A673 (cell line): ENCODE data around the gene PDHA1.
A peak's percentile ranks its signal among the peaks of the same experiment; 100 is the strongest.

ENCODE experiments used
- EZH2 ChIP-seq: fragments of 200-600 bp; sonication (generic); IDR thresholded peaks from 2 replicates; pipeline ENCODE4 v1.6.1; 2017; ENCODE audit warnings: borderline replicate concordance, low read depth, mild to moderate bottlenecking, mixed read lengths, antibody characterized with exemption, low read length; ENCODE audit not compliant: poor library complexity, severe bottlenecking
- TF ChIP-seq, protein P1 (sequence below): fragments of 300-800, 200-600 bp; sonication (generic); conservative IDR thresholded peaks from 2 replicates; pipeline ENCODE4 v1.5.1; 2017; ENCODE audit warnings: low read depth, mild to moderate bottlenecking, antibody characterized with exemption, low read length, moderate library complexity, mixed read lengths

DNA sequence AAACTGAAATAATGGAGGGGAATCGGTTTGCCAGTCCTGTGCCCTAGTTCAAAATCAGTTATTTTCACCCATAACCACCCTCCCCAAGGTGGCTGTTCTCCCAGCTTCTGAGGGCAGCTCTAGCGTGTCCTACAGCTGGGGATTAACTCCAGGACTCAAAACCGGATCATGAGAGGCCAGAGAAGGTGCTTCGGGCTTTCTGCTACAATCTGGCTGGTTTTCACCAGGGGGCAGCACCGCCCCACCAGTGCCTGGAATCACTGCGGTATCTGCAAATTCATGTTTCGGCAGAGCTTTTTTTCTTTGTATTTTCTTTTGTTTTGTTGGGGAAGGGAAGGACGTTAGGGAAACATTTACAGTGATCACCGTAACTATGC, 28.4 kb downstream of the PDHA1 start:
- TF ChIP-seq EZH2: no peak
- TF ChIP-seq, protein P1, sequence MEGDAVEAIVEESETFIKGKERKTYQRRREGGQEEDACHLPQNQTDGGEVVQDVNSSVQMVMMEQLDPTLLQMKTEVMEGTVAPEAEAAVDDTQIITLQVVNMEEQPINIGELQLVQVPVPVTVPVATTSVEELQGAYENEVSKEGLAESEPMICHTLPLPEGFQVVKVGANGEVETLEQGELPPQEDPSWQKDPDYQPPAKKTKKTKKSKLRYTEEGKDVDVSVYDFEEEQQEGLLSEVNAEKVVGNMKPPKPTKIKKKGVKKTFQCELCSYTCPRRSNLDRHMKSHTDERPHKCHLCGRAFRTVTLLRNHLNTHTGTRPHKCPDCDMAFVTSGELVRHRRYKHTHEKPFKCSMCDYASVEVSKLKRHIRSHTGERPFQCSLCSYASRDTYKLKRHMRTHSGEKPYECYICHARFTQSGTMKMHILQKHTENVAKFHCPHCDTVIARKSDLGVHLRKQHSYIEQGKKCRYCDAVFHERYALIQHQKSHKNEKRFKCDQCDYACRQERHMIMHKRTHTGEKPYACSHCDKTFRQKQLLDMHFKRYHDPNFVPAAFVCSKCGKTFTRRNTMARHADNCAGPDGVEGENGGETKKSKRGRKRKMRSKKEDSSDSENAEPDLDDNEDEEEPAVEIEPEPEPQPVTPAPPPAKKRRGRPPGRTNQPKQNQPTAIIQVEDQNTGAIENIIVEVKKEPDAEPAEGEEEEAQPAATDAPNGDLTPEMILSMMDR: peak; percentile 90
